SKM-1 treated with dmso at 0.1 percent for 144 hours (cell line): Measurements from ENCODE around the gene PRKN.

ENCODE experiments used
- DNase-seq: peaks from one replicate; lab custom pipeline; 2025; ENCODE audit not compliant: unreplicated experiment; lab: John Stamatoyannopoulos, UW

The PRKN gene

GRCh38 chr6:162251257-162251656 lies 476.3 kb downstream of the PRKN start:
- DNase-seq: no peak

GRCh38 chr6:162249907-162250642 lies 477.5 kb downstream of the PRKN start:
- no peak for DNase-seq

- DNase-seq: no peak
Measured at GRCh38 chr6:162245830-162246420, 481.6 kb downstream of the PRKN start.

GRCh38 chr6:162244031-162244430 lies 483.5 kb downstream of the PRKN start:
- DNase-seq: no peak

GRCh38 chr6:162242915-162243314 lies 484.7 kb downstream of the PRKN start:
- DNase-seq: no peak

GRCh38 chr6:162239330-162239729 lies 488.2 kb downstream of the PRKN start:
- no peak for DNase-seq

- DNase-seq: no peak
Measured at GRCh38 chr6:162238675-162239074, 488.9 kb downstream of the PRKN start.

- no peak for DNase-seq
Measured at GRCh38 chr6:162237331-162237730, 490.2 kb downstream of the PRKN start.

GRCh38 chr6:162234631-162235030 lies 492.9 kb downstream of the PRKN start:
- no peak for DNase-seq

GRCh38 chr6:162230147-162230752 lies 497.3 kb downstream of the PRKN start:
- DNase-seq: no peak

GRCh38 chr6:162229093-162229492 lies 498.5 kb downstream of the PRKN start:
- DNase-seq: no peak

- DNase-seq: no peak
Measured at GRCh38 chr6:162226803-162227202, 500.8 kb downstream of the PRKN start.

- no peak for DNase-seq
Measured at GRCh38 chr6:162222521-162222920, 505.0 kb downstream of the PRKN start.

- DNase-seq: no peak
Measured at GRCh38 chr6:162220876-162221275, 506.7 kb downstream of the PRKN start.

- no peak for DNase-seq
Measured at GRCh38 chr6:162219266-162219665, 508.3 kb downstream of the PRKN start.

- no peak for DNase-seq
Measured at GRCh38 chr6:162217811-162218493, 509.6 kb downstream of the PRKN start.

GRCh38 chr6:162217058-162217457 lies 510.5 kb downstream of the PRKN start:
- DNase-seq: no peak

- no peak for DNase-seq
Measured at GRCh38 chr6:162211777-162212176, 515.8 kb downstream of the PRKN start.

- no peak for DNase-seq
Measured at GRCh38 chr6:162211022-162211421, 516.5 kb downstream of the PRKN start.

- DNase-seq: no peak
Measured at GRCh38 chr6:162203287-162203686, 524.3 kb downstream of the PRKN start.

GRCh38 chr6:162200945-162201690 lies 526.4 kb downstream of the PRKN start:
- no peak for DNase-seq
